ENCODE measurements around the gene POTEI.
"Not testable (repeated sequence)": the region's sequence is repeated elsewhere in the genome, so short reads cannot be mapped to it uniquely, and the experiment has no call there.

DNA sequence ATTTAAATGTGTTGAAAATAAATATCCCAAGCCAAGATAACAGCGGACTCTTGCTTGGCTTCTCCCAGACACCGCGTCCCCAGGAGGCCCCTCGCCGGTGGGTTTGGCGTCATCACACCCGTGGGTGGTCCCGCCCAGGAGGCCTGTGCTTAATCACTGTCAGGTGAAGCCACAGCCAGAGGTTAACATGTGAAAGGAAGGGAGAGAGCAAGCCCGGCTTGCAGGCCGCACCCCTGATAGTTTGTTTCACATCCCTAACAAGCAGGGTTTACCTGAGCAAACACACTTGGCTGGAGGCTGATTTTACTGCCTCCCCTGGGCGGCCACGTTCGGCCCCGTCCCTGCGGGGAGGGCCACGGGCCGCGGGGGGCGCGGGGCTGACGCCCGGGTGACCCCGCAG is 13.3 kb upstream of the POTEI start:
- TF ChIP-seq, protein P1, sequence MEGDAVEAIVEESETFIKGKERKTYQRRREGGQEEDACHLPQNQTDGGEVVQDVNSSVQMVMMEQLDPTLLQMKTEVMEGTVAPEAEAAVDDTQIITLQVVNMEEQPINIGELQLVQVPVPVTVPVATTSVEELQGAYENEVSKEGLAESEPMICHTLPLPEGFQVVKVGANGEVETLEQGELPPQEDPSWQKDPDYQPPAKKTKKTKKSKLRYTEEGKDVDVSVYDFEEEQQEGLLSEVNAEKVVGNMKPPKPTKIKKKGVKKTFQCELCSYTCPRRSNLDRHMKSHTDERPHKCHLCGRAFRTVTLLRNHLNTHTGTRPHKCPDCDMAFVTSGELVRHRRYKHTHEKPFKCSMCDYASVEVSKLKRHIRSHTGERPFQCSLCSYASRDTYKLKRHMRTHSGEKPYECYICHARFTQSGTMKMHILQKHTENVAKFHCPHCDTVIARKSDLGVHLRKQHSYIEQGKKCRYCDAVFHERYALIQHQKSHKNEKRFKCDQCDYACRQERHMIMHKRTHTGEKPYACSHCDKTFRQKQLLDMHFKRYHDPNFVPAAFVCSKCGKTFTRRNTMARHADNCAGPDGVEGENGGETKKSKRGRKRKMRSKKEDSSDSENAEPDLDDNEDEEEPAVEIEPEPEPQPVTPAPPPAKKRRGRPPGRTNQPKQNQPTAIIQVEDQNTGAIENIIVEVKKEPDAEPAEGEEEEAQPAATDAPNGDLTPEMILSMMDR (IDR thresholded peaks at IDR 0.05): not testable (repeated sequence)
- TF ChIP-seq EZH2 (IDR thresholded peaks at IDR 0.05; ENCODE audit: borderline replicate concordance, insufficient read depth, low read depth, low read length, poor library complexity, severe bottlenecking): not testable (repeated sequence)
